Keratinocyte (primary cell): ENCODE results near the gene GCHFR. TPM values are rescaled to one million over a fixed set of nuclear protein-coding genes. Genes with fewer than 3 reads are reported as not detected.

Experiments used
- DNase-seq: peaks from one replicate; pipeline ENCODE4 v3.0.0-alpha.2; 2011; ENCODE audit warnings: low read depth, missing footprints, low spot score
- FAIRE-seq: peaks from 2 replicates; lab custom pipeline; 2011; peaks lifted over from hg19 to GRCh38; lab: Jason Lieb, UNC
- H2AFZ ChIP-seq: 2 replicates; pipeline ENCODE4 v1.6.0; 2012; ENCODE audit warnings: low read length, control low read depth, inconsistent platforms; ENCODE audit not compliant: control insufficient read depth
- H3K27ac ChIP-seq: 2 replicates; pipeline ENCODE4 v1.5.1; 2011; ENCODE audit warnings: low read length; ENCODE audit not compliant: control insufficient read depth, insufficient read depth
- H3K27me3 ChIP-seq: 3 replicates; pipeline ENCODE4 v1.6.0; 2011; ENCODE audit warnings: low read length; ENCODE audit not compliant: control insufficient read depth, insufficient read depth; ENCODE audit errors: extremely low read depth
- H3K36me3 ChIP-seq, 2 experiments: 2 replicates in 1 of 2; 3 replicates in 1 of 2; pipeline ENCODE4 v1.5.1; 2011; ENCODE audit warnings: low read length in 2 of 2, mild to moderate bottlenecking in 1 of 2; ENCODE audit not compliant: control insufficient read depth in 2 of 2, insufficient read depth in 2 of 2; ENCODE audit errors: extremely low read depth in 1 of 2
- H3K4me1 ChIP-seq: 3 replicates; pipeline ENCODE4 v1.5.1; 2011; ENCODE audit warnings: low read length; ENCODE audit not compliant: control insufficient read depth, insufficient read depth; ENCODE audit errors: extremely low read depth
- H3K4me2 ChIP-seq: 3 replicates; pipeline ENCODE4 v1.6.0; 2011; ENCODE audit warnings: low read depth, low read length; ENCODE audit not compliant: control insufficient read depth, insufficient read depth; ENCODE audit errors: extremely low read depth
- H3K4me3 ChIP-seq, 3 experiments: fragments of 200-600 bp in 1 of 3; sonication (generic) in 1 of 3; 2 replicates in 2 of 3; 3 replicates in 1 of 3; pipeline ENCODE4 v1.5.1; 2011 to 2016; ENCODE audit warnings: low read length in 3 of 3, mild to moderate bottlenecking in 3 of 3, control low read depth in 2 of 3, inconsistent platforms in 1 of 3, low read depth in 1 of 3, mixed read lengths in 1 of 3, mixed run types in 1 of 3, moderate library complexity in 1 of 3; ENCODE audit not compliant: control insufficient read depth in 2 of 3, insufficient read depth in 2 of 3; ENCODE audit errors: extremely low read depth in 1 of 3
- H3K79me2 ChIP-seq: 2 replicates; pipeline ENCODE4 v1.6.0; 2012; ENCODE audit warnings: low read length; ENCODE audit not compliant: control insufficient read depth, insufficient read depth
- H3K9ac ChIP-seq: 3 replicates; pipeline ENCODE4 v1.6.0; 2011; ENCODE audit warnings: low read length; ENCODE audit not compliant: control insufficient read depth, insufficient read depth; ENCODE audit errors: extremely low read depth
- H3K9me1 ChIP-seq: 3 replicates; pipeline ENCODE4 v1.6.0; 2011; ENCODE audit warnings: low read length; ENCODE audit not compliant: control insufficient read depth, insufficient read depth; ENCODE audit errors: extremely low read depth
- H3K9me3 ChIP-seq: 2 replicates; pipeline ENCODE4 v1.5.1; 2012; ENCODE audit warnings: low read depth, low read length; ENCODE audit not compliant: control insufficient read depth
- H4K20me1 ChIP-seq: 3 replicates; pipeline ENCODE4 v1.6.0; 2011; ENCODE audit warnings: low read length; ENCODE audit not compliant: control insufficient read depth, insufficient read depth; ENCODE audit errors: extremely low read depth
- EZH2 ChIP-seq: IDR thresholded peaks from one replicate; pipeline ENCODE4 v1.6.1; 2012; ENCODE audit warnings: inconsistent platforms, mild to moderate bottlenecking, low read length, moderate library complexity
- dilution Hi-C: fragments of 300-500 bp; cut with MboI; formaldehyde crosslinking; loops from one replicate; pipeline ENCODE4 v1.7.0; 2020; ENCODE audit warnings: low sequenced_read_pairs; ENCODE audit not compliant: extremely low pct_ligation_motif_present
- polyA plus RNA-seq, 5 experiments: library from polyadenylated mRNA; depleted of rRNA in 3 of 5; stranded (reverse) in 3 of 5; stranded (forward) in 1 of 5; unstranded in 1 of 5; fragments of >200 nt; gene quantifications; 1 replicate in 1 of 5; 2 replicates in 3 of 5; 3 replicates in 1 of 5; pipeline versions ENCODE4 v1.2.1 to v1.2.3, GENCODE V29; 2011 to 2012; ENCODE audit warnings: missing spikeins in 2 of 5, low read depth in 1 of 5, low replicate concordance in 1 of 5
- TF ChIP-seq, protein P1 (sequence below), 3 experiments: IDR thresholded peaks in 1 of 3; conservative IDR thresholded peaks in 1 of 3; optimal IDR thresholded peaks in 1 of 3; 2 replicates in 2 of 3; 3 replicates in 1 of 3; pipeline versions ENCODE3 to v1.5.1; 2011; ENCODE audit warnings: low read length in 3 of 3, mild to moderate bottlenecking in 3 of 3, moderate library complexity in 2 of 3, control low read depth in 1 of 3, inconsistent platforms in 1 of 3; ENCODE audit not compliant: insufficient read depth in 2 of 3; ENCODE audit errors: extremely low read depth in 1 of 3

GCHFR gene
- polyA plus RNA-seq, 1 donor (not counting 4 experiments of a cell fraction or from before 2014, with no cell fraction given), result 2.7 TPM

DNA sequence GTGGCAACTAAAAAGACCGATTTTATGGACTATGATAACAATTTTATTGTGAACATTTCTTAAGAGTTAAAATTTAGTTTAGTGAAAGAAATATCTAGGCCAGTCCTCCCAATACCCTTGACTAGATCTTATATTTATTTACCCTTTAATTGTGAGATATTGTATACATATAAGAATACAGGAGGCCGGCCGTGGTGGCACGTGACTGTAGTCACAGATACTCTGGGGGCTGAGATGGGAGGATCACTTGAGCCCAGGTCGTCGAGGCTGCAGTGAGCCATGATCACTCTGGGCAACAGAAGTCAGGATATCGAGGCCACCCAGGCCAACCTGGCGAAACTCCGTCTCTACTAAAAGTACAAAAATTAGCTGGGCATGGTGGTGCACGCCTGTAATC, 8.1 kb upstream of the GCHFR start:
- no peaks in the 10 kb centered on the region for H3K9me3 ChIP-seq
- peak overlapping the region; percentile 96 for H2AFZ ChIP-seq
- dilution Hi-C loops, result no loop called here
- no peaks in the 10 kb centered on the region for H3K9me1 ChIP-seq
- no peaks in the 10 kb centered on the region for H4K20me1 ChIP-seq
- peak overlapping the region; percentile 84 to 98 (median 93) for H3K4me3 ChIP-seq
- peak overlapping the region; percentile 88 for H3K9ac ChIP-seq
- H3K4me1 ChIP-seq, result peaks cover 11% of the 10 kb centered on the region
- peak overlapping the region; percentile 82 for H3K4me2 ChIP-seq
- peaks cover 6 to 14% of the 10 kb centered on the region in 2 experiments for H3K36me3 ChIP-seq
- DNase-seq (no peak), FAIRE-seq (no peak)
- no peak for TF ChIP-seq EZH2
- TF ChIP-seq, protein P1, sequence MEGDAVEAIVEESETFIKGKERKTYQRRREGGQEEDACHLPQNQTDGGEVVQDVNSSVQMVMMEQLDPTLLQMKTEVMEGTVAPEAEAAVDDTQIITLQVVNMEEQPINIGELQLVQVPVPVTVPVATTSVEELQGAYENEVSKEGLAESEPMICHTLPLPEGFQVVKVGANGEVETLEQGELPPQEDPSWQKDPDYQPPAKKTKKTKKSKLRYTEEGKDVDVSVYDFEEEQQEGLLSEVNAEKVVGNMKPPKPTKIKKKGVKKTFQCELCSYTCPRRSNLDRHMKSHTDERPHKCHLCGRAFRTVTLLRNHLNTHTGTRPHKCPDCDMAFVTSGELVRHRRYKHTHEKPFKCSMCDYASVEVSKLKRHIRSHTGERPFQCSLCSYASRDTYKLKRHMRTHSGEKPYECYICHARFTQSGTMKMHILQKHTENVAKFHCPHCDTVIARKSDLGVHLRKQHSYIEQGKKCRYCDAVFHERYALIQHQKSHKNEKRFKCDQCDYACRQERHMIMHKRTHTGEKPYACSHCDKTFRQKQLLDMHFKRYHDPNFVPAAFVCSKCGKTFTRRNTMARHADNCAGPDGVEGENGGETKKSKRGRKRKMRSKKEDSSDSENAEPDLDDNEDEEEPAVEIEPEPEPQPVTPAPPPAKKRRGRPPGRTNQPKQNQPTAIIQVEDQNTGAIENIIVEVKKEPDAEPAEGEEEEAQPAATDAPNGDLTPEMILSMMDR (optimal IDR thresholded peaks at IDR 0.05 in 1 of 3, IDR thresholded peaks at IDR 0.05 in 1 of 3, conservative IDR thresholded peaks at IDR 0.05 in 1 of 3; ENCODE audit: extremely low read depth in 1 of 3, insufficient read depth in 2 of 3, low read length in 3 of 3), result no peak
- H3K79me2 ChIP-seq, result peaks cover 34% of the 10 kb centered on the region
- H3K27ac ChIP-seq, result peak overlapping the region; percentile 86
- no peaks in the 10 kb centered on the region for H3K27me3 ChIP-seq

DNA sequence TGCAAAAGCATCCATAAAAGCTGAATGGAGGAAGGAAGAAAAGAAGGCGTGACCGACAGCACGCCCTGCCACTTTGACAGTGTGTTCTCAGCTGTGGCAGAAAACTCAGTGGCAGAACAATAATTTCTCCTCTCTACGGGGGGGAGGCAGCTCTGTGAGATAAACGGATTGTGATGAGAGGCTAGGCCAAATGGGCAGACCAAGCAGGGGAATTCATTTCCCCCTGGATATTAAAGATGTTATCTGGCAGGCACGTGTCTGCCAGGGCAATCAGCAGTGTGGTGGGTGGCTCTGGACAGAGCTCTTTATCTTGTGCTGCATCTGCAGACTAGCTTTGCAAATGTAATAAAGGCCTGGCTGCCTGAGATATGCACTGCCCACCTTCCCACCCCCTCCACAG, 6.9 kb upstream of the GCHFR start:
- Histone ChIP-seq H3K4me1 (peaks cover 11% of the 10 kb centered on the region), H3K4me2 (no peak overlapping the region), H3K27me3 (no peaks in the 10 kb centered on the region), H3K9ac (no peak overlapping the region), H3K36me3 (peaks cover 1 to 6% of the 10 kb centered on the region in 2 experiments), H3K9me3 (no peaks in the 10 kb centered on the region), H2AFZ (no peak overlapping the region), H3K4me3 (no peak overlapping the region), H3K9me1 (no peaks in the 10 kb centered on the region), H4K20me1 (no peaks in the 10 kb centered on the region), H3K79me2 (peaks cover 27% of the 10 kb centered on the region), H3K27ac (no peak overlapping the region)
- TF ChIP-seq, protein P1 (optimal IDR thresholded peaks at IDR 0.05 in 1 of 3, IDR thresholded peaks at IDR 0.05 in 1 of 3, conservative IDR thresholded peaks at IDR 0.05 in 1 of 3; ENCODE audit: extremely low read depth in 1 of 3, insufficient read depth in 2 of 3, low read length in 3 of 3), result no peak
- no peak for TF ChIP-seq EZH2
- dilution Hi-C loops, result no loop called here
- DNase-seq (no peak), FAIRE-seq (no peak)
